ENCODE measurements around the gene CHRNB2. TPM values are rescaled to one million over a fixed set of nuclear protein-coding genes. Genes with fewer than 3 reads are reported as not detected.

CHRNB2 gene
- total RNA-seq, 2 experiments from 2014 or later, result not detected

DNA sequence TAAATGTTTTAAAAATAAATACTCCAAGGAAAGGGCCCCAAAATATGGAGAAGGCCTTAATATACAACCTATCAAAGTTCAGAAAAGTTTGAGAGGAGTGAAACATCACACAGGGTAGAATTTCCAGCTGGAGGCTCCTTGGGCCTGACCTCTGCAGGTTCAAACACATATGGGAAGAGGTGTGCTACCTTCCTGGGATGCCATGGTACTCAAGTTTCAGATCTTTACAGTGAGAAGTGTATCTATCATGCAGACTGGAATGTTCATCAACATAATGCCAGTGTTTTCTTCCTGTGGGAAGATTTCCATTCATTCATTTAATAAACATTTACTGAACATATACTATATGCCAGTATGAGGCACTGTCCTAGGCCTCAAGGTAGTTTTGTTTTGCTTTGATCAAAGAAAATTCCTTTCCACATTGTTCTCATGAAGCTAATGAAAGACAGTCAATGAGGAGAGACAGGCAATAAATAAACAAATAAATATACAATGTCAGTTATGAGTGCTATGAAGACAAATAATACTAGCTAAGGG lies 55.0 kb downstream of the CHRNB2 start:
- CTCF ChIA-PET, result interaction anchor here (1.5 to 2.9 kb wide), 2 partner anchors 12 to 143 kb away, joined by 4 to 12 read pairs; no protein-coding TSS in a partner anchor
- intact Hi-C loops (cut with micrococcal nuclease), result no loop called here

DNA sequence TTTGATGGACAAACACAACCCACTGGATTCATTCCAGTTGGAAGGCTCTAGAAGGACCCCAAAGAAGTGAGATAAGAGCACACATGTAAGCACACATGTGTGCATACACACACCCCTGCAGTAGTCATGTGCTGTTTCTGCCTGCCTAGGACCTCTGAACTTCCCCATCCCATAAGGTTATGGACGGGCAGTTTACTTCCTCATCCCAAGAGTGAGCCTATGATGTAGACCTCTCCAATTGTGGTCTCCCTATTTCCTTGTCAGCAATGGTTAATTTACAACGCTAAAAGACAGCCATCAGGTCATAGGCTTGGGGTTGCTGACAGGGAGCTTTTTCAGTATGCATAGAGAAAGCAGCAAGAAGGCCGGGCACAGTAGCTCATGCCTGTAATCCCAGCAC lies 55.8 kb downstream of the CHRNB2 start:
- ATAC-seq (no peak), DNase-seq (no peak)
- intact Hi-C loops (cut with micrococcal nuclease), result no loop called here
- H3K27ac Mint-ChIP-seq, result no peak overlapping the region
- H3K27me3 Mint-ChIP-seq, result no peaks in the 10 kb centered on the region
- H3K4me3 Mint-ChIP-seq, result no peak overlapping the region
- CTCF ChIA-PET, result interaction anchor here (1.3 to 1.5 kb wide), 2 partner anchors 12 to 144 kb away, joined by 3 to 4 read pairs; no protein-coding TSS in a partner anchor
- H3K36me3 Mint-ChIP-seq (ENCODE audit: low read depth), result peaks cover 41% of the 10 kb centered on the region
- TF ChIP-seq, protein P1, sequence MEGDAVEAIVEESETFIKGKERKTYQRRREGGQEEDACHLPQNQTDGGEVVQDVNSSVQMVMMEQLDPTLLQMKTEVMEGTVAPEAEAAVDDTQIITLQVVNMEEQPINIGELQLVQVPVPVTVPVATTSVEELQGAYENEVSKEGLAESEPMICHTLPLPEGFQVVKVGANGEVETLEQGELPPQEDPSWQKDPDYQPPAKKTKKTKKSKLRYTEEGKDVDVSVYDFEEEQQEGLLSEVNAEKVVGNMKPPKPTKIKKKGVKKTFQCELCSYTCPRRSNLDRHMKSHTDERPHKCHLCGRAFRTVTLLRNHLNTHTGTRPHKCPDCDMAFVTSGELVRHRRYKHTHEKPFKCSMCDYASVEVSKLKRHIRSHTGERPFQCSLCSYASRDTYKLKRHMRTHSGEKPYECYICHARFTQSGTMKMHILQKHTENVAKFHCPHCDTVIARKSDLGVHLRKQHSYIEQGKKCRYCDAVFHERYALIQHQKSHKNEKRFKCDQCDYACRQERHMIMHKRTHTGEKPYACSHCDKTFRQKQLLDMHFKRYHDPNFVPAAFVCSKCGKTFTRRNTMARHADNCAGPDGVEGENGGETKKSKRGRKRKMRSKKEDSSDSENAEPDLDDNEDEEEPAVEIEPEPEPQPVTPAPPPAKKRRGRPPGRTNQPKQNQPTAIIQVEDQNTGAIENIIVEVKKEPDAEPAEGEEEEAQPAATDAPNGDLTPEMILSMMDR (IDR thresholded peaks at IDR 0.05), result no peak
- POLR2A ChIA-PET, result interaction anchor here (1.7 kb wide), 2 partner anchors 13 to 313 kb away, joined by 3 to 6 read pairs; partner anchors contain the start of gene PMVK
- H3K4me1 Mint-ChIP-seq (ENCODE audit: low read depth), result peaks cover 59% of the 10 kb centered on the region
- H3K9me3 Mint-ChIP-seq, result no peaks in the 10 kb centered on the region

More for the DNA sequence above, 55.0 kb downstream of the CHRNB2 start:
- POLR2A ChIA-PET, result interaction anchor here (1.7 kb wide), 2 partner anchors 13 to 314 kb away, joined by 3 to 6 read pairs; partner anchors contain the start of gene PMVK
- Mint-ChIP-seq H3K4me3 (no peak overlapping the region), H3K36me3 (ENCODE audit: low read depth) (peaks cover 41% of the 10 kb centered on the region), H3K4me1 (ENCODE audit: low read depth) (peaks cover 59% of the 10 kb centered on the region), H3K27ac (peak overlapping the region; percentile 67), H3K9me3 (no peaks in the 10 kb centered on the region), H3K27me3 (no peaks in the 10 kb centered on the region)
- TF ChIP-seq, protein P1 (IDR thresholded peaks at IDR 0.05), result no peak
- ATAC-seq (no peak), DNase-seq (no peak)

DNA sequence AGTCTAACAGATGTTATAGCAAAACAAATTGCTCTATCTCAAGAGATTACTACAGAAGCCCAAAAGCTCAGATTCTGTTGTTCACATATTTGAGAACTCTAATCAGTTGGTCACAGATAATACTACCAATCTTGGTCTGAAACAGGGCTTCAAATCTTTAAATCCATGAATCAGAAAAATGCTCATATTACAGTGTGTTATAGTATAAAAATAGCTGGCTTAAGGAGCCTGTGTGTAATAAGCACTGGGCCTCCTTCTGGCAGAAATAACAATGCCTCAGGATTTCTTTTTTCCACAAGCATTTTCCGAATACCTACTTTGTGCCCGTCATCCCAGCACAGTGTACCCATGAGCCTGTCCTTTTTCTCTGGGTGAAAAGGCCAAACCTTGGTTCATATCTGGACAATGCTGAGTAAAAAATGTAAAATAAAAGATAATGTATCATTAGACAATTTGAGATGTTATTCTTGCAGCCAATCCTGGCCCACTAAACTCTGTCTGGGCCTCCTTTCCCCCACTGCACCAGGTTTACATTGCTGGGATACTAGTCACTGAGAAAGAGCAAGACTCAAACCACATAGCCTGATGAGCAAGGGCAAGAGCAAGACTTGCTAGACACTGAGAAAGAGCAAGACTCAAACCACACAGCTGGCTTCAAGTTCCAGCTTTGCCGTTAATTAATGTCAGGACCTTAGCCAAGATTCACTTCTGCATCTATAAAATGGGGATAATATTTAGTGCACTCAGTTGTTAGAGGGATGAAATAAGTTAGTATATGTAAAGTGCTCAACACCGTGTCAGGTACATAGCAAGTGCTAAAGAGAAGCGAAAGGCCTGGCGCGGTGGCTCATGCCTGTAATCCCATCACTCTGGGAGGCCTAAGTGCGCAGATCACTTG lies 57.4 kb downstream of the CHRNB2 start:
- Mint-ChIP-seq H3K4me3 (peak overlapping the region; percentile 20), H3K9me3 (peaks cover 6% of the 10 kb centered on the region), H3K4me1 (ENCODE audit: low read depth) (peaks cover 56% of the 10 kb centered on the region)

DNA sequence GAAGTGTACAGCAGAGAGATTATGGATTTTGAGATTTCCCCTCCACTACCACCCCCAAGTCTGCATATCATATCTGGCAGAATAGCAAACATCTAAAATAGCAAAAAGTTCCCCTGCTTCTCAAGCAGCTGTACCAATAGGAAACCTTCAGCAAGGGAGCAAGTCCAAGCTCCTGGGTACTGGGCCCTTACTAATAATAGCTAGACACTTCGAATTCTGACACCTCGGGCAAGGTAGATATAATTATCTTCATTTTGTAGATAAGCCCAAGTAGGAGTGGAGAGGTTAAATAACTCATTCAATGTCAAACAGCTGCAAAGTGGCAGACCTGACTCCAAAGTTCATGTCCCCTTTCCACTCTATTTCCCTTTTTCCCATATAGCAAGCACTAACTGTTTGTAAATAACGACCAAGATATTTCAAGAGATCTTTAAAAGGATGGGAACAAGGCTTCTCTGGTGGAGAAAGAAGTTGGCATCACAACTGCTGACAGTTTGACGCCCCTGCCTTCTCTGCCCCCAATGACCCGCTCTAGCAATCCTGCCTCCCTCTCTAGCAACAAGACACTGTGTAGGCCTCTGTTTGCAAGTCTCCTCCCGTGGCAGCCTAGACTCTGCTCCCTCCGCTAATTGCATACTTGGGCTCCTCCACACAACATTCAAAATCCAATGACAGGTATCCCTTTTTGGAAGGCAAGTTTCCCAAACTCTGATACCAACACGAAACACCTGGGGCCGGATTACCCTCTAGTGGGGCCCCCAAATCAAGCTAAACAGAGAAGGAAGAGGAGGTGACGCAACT lies 59.1 kb downstream of the CHRNB2 start:
- H3K27ac Mint-ChIP-seq, result peak overlapping the region; percentile 96
- no peaks in the 10 kb centered on the region for H3K27me3 Mint-ChIP-seq
- H3K9me3 Mint-ChIP-seq, result peaks cover 7% of the 10 kb centered on the region
- DNase-seq (no peak), ATAC-seq (peak; percentile 42)
- H3K4me3 Mint-ChIP-seq, result peak overlapping the region; percentile 99
- H3K36me3 Mint-ChIP-seq (ENCODE audit: low read depth), result peaks cover 41% of the 10 kb centered on the region
- ChIA-PET CTCF (interaction anchor here (0.6 to 1.7 kb wide), 8 partner anchors 9 to 134 kb away, joined by 3 to 5 read pairs (median 4); no protein-coding TSS in a partner anchor), POLR2A (interaction anchor here (0.8 to 3.3 kb wide), 13 partner anchors 8 to 458 kb away, joined by 3 to 18 read pairs (median 4); partner anchors contain the start of genes ADAR and PMVK)
- TF ChIP-seq, protein P1 (IDR thresholded peaks at IDR 0.05), result no peak
- peaks cover 50% of the 10 kb centered on the region for H3K4me1 Mint-ChIP-seq (ENCODE audit: low read depth)
- intact Hi-C loops (cut with micrococcal nuclease), result no loop called here

More for the DNA sequence above, 57.4 kb downstream of the CHRNB2 start:
- no peak for ATAC-seq
- TF ChIP-seq, protein P1 (IDR thresholded peaks at IDR 0.05), result no peak
- no peaks in the 10 kb centered on the region for H3K27me3 Mint-ChIP-seq
- intact Hi-C loops (cut with micrococcal nuclease), result no loop called here
- DNase-seq, result no peak
- peak overlapping the region; percentile 41 for H3K27ac Mint-ChIP-seq
- CTCF ChIA-PET, result interaction anchor here (1.0 to 1.3 kb wide), 2 partner anchors 13 to 78 kb away, joined by 3 to 4 read pairs; no protein-coding TSS in a partner anchor
- POLR2A ChIA-PET, result interaction anchor here (1.7 to 3.3 kb wide), 2 partner anchors 16 to 19 kb away, joined by 6 to 18 read pairs; no protein-coding TSS in a partner anchor
- peaks cover 44% of the 10 kb centered on the region for H3K36me3 Mint-ChIP-seq (ENCODE audit: low read depth)

Measured in activated CD8-positive, alpha-beta T cell treated with anti-CD3 and anti-CD28 coated beads for 36 hours (primary cell).